ENCODE data around the gene TBC1D4. TPM values are rescaled to one million over a fixed set of nuclear protein-coding genes. Genes with fewer than 3 reads are reported as not detected.

Gene TBC1D4
- total RNA-seq, 2 donors from 2014 or later: 16.7 to 27.9 TPM

DNA sequence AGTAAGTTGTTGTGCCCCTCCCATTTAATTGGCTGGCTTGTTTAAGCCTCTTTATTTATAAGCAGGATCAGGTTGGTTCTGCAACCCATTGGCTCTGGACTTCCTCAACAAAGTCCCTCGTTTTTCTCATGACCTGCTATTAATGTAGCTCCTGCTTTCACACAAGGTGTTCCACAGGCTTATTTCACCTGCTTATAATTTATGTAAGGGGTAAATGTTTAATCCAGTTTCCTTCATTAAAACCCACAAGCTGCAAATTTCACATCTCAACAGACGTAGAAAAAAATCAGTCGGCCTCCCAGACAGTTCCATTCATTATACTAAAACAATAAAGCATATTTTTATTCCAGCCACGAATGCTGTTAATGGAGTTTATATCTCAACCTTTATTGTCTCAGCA lies 86.1 kb downstream of the TBC1D4 start:
- Histone ChIP-seq H3K27ac (no peak overlapping the region), H3K4me3 (no peak overlapping the region), H3K9me3 (no peaks in the 10 kb centered on the region), H3K27me3 (no peaks in the 10 kb centered on the region), H3K36me3 (no peaks in the 10 kb centered on the region), H3K9ac (ENCODE audit: low read depth in 2 of 2, low read length in 2 of 2) (no peak overlapping the region), H3K4me1 (no peaks in the 10 kb centered on the region)
- DNase-seq: no peak
- TF ChIP-seq, protein P1, sequence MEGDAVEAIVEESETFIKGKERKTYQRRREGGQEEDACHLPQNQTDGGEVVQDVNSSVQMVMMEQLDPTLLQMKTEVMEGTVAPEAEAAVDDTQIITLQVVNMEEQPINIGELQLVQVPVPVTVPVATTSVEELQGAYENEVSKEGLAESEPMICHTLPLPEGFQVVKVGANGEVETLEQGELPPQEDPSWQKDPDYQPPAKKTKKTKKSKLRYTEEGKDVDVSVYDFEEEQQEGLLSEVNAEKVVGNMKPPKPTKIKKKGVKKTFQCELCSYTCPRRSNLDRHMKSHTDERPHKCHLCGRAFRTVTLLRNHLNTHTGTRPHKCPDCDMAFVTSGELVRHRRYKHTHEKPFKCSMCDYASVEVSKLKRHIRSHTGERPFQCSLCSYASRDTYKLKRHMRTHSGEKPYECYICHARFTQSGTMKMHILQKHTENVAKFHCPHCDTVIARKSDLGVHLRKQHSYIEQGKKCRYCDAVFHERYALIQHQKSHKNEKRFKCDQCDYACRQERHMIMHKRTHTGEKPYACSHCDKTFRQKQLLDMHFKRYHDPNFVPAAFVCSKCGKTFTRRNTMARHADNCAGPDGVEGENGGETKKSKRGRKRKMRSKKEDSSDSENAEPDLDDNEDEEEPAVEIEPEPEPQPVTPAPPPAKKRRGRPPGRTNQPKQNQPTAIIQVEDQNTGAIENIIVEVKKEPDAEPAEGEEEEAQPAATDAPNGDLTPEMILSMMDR (IDR thresholded peaks at IDR 0.05): no peak
- intact Hi-C loops (cut with DNase I): no loop called here

DNA sequence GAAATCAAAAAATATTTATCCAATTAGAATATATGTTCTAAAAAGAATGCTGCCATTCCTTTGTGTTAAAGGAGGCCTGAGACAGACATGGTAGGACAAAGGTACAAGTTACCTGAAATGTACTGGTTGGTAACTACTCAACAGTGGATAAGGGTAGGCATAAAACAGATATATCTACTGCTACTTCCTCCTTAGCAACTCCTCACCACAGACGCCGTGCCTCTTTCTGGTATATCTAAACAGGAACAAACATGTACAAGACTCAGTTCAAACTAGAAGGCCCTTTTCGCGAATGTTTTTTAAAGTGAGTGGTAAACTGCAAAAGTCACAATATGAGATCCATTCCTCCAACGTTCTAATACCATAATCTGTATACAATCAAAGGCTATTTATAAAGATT lies 86.9 kb downstream of the TBC1D4 start:
- TF ChIP-seq, protein P1 (IDR thresholded peaks at IDR 0.05): no peak
- Histone ChIP-seq H3K36me3 (no peaks in the 10 kb centered on the region), H3K27ac (no peak overlapping the region), H3K9me3 (no peaks in the 10 kb centered on the region), H3K4me3 (no peak overlapping the region), H3K9ac (ENCODE audit: low read depth in 2 of 2, low read length in 2 of 2) (no peak overlapping the region), H3K27me3 (no peaks in the 10 kb centered on the region), H3K4me1 (no peaks in the 10 kb centered on the region)
- no peak for DNase-seq
- intact Hi-C loops (cut with DNase I): no loop called here

DNA sequence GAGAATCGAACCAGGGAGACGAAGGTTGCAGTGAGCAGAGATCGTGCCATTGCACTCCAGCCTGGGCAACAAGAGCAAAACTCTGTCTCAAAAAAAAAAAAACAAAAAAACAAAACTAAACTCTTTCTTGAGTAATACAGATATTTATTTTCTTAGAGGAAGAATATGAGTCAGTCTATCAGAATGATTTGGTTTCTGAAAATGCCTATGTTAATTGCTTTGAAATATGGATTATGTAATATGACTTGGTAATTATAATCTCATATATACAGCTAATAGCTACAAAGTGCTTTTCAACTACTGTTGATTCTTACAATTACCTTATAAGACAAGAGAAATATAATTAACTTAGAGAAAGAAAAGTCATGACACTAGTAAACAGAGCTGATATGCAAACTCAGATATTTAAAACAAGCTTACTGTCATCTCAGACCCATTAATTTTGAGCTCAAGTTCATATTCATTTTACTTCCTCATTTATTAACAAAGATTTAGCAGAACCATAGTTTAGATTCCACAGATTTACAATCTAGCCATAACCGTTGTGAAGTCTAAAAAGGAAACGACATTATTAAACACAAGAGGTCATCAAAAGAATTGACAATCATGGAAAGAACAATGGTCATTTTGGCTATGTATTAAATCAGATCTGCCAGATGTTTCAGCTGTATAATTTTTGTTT lies 88.0 kb downstream of the TBC1D4 start:
- TF ChIP-seq, protein P1 (IDR thresholded peaks at IDR 0.05): no peak
- Histone ChIP-seq H3K4me1 (no peaks in the 10 kb centered on the region), H3K27me3 (no peaks in the 10 kb centered on the region), H3K27ac (no peak overlapping the region), H3K4me3 (no peak overlapping the region), H3K9me3 (no peaks in the 10 kb centered on the region), H3K36me3 (no peaks in the 10 kb centered on the region), H3K9ac (ENCODE audit: low read depth in 2 of 2, low read length in 2 of 2) (no peak overlapping the region)
- intact Hi-C loops (cut with DNase I): no loop called here
- no peak for DNase-seq

DNA sequence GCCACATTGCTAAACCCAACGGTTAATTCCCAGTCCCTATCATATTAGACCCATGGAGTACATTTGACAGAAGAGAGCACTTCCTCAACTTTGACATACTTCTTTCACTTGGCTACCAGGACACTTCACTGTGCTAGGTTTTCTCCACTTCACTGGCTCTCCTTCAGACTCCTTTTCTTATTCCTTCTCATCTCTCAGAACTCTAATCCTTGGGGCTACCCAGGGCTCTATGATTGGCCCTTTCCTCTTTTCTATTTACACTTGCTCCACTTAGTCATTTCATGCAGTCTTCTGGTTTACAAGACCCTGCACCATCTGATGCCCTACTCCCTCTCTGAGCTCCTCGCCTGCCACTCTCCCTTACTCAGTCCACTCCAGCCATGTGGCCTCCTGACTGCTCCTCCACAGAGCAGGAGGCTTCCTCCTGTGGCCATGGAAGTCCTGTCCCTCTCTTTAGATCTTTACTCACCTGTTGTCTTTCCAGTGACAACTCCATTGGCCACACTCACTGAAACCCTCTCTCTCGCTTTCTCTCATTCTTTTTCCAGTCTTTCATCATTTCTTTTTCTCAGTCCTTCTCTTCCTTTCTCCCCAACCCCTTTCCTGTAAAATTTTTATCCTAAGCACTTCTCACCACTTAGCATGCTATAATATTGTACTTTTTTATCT lies 90.4 kb downstream of the TBC1D4 start:
- TF ChIP-seq, protein P1 (IDR thresholded peaks at IDR 0.05): no peak
- Histone ChIP-seq H3K9ac (ENCODE audit: low read depth in 2 of 2, low read length in 2 of 2) (no peak overlapping the region), H3K27ac (no peak overlapping the region), H3K9me3 (no peaks in the 10 kb centered on the region), H3K4me1 (no peaks in the 10 kb centered on the region), H3K36me3 (no peaks in the 10 kb centered on the region), H3K27me3 (no peaks in the 10 kb centered on the region), H3K4me3 (no peak overlapping the region)
- intact Hi-C loops (cut with DNase I): no loop called here
- DNase-seq: no peak

DNA sequence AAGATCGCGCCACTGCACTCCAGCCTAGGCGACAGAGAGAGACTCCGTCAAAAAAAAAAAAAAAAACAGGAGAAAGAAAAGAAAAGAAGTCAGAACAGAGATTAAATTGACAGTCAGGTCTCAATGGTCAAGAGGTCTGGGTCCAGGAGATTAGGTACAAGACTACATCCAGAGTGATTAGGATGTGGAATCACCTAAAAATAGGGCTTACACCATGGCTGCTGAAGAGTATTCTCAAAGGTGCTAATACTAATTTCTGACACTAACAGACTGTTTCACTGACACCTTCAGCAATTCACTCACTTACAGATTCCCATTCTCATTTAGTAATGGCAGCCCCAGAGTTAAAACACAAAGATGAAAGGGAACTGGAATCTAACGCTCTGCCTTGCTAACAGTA lies 91.7 kb downstream of the TBC1D4 start:
- TF ChIP-seq, protein P1 (IDR thresholded peaks at IDR 0.05): no peak
- intact Hi-C loops (cut with DNase I): no loop called here

More for the DNA sequence above, 91.7 kb downstream of the TBC1D4 start:
- H3K4me1 ChIP-seq: no peaks in the 10 kb centered on the region
- no peak overlapping the region for H3K4me3 ChIP-seq
- no peak overlapping the region for H3K27ac ChIP-seq
- no peaks in the 10 kb centered on the region for H3K9me3 ChIP-seq
- no peaks in the 10 kb centered on the region for H3K27me3 ChIP-seq
- H3K36me3 ChIP-seq: no peaks in the 10 kb centered on the region
- H3K9ac ChIP-seq (ENCODE audit: low read depth in 2 of 2, low read length in 2 of 2): no peak overlapping the region
- no peak for DNase-seq

All from colonic mucosa (tissue), 4 donors.